IPS-18c (cell line): Measurements from ENCODE around the gene FOCAD.

ENCODE experiments used
- H3K4me3 ChIP-seq: 2 replicates; pipeline ENCODE4 v1.7.0; 2013; ENCODE audit warnings: low read depth, mild to moderate bottlenecking, low read length, moderate library complexity; ENCODE audit not compliant: insufficient read depth
- H3K9me3 ChIP-seq: one replicate; pipeline ENCODE4 v1.6.1; 2013; ENCODE audit warnings: mild to moderate bottlenecking, low read length, moderate library complexity; ENCODE audit not compliant: control insufficient read depth, insufficient read depth

FOCAD gene

GRCh38 chr9:20994486-20994885, 310.4 kb downstream of the FOCAD start:
- Histone ChIP-seq H3K4me3 (no peak overlapping the region), H3K9me3 (no peaks in the 10 kb centered on the region)

- Histone ChIP-seq H3K9me3 (no peaks in the 10 kb centered on the region), H3K4me3 (no peak overlapping the region)
Measured at GRCh38 chr9:20995616-20996015, 311.6 kb downstream of the FOCAD start.

GRCh38 chr9:20996809-20997208, 312.8 kb downstream of the FOCAD start:
- no peak overlapping the region for H3K4me3 ChIP-seq
- H3K9me3 ChIP-seq, result no peaks in the 10 kb centered on the region

- Histone ChIP-seq H3K4me3 (no peak overlapping the region), H3K9me3 (no peaks in the 10 kb centered on the region)
Measured at GRCh38 chr9:20997503-20998076, 313.5 kb downstream of the FOCAD start.

- no peak overlapping the region for H3K4me3 ChIP-seq
- no peaks in the 10 kb centered on the region for H3K9me3 ChIP-seq
Measured at GRCh38 chr9:21001581-21001980, 317.5 kb downstream of the FOCAD start.

- Histone ChIP-seq H3K9me3 (no peaks in the 10 kb centered on the region), H3K4me3 (no peak overlapping the region)
Measured at GRCh38 chr9:21002040-21002439, 318.0 kb downstream of the FOCAD start.

- H3K9me3 ChIP-seq, result no peaks in the 10 kb centered on the region
- H3K4me3 ChIP-seq, result no peak overlapping the region
Measured at GRCh38 chr9:21015129-21015815, 331.2 kb downstream of the FOCAD start.

- H3K9me3 ChIP-seq, result no peaks in the 10 kb centered on the region
Measured at GRCh38 chr9:21015995-21016394, 331.9 kb downstream of the FOCAD start.

GRCh38 chr9:21016701-21017491, 332.8 kb downstream of the FOCAD start:
- Histone ChIP-seq H3K9me3 (no peaks in the 10 kb centered on the region), H3K4me3 (no peak overlapping the region)

More at GRCh38 chr9:21015995-21016394, 331.9 kb downstream of the FOCAD start:
- no peak overlapping the region for H3K4me3 ChIP-seq

- H3K4me3 ChIP-seq, result no peak overlapping the region
- H3K9me3 ChIP-seq, result no peaks in the 10 kb centered on the region
Measured at GRCh38 chr9:21018177-21018576, 334.1 kb downstream of the FOCAD start.

- Histone ChIP-seq H3K9me3 (no peaks in the 10 kb centered on the region), H3K4me3 (no peak overlapping the region)
Measured at GRCh38 chr9:21023861-21024260, 339.8 kb downstream of the FOCAD start.

GRCh38 chr9:21027295-21027694, 343.2 kb downstream of the FOCAD start:
- H3K4me3 ChIP-seq, result no peak overlapping the region
- H3K9me3 ChIP-seq, result no peaks in the 10 kb centered on the region

- Histone ChIP-seq H3K9me3 (no peaks in the 10 kb centered on the region), H3K4me3 (no peak overlapping the region)
Measured at GRCh38 chr9:21028466-21028865, 344.4 kb downstream of the FOCAD start.

- H3K9me3 ChIP-seq, result no peaks in the 10 kb centered on the region
- no peak overlapping the region for H3K4me3 ChIP-seq
Measured at GRCh38 chr9:21029661-21030060, 345.6 kb downstream of the FOCAD start.

- peak overlapping the region; percentile 37; the same call in 1 of the 2 replicates for H3K4me3 ChIP-seq
- no peaks in the 10 kb centered on the region for H3K9me3 ChIP-seq
Measured at GRCh38 chr9:21030389-21031035, 346.5 kb downstream of the FOCAD start.

- Histone ChIP-seq H3K9me3 (no peaks in the 10 kb centered on the region), H3K4me3 (peak within 1 kb of the TSS; percentile 37)
Measured at GRCh38 chr9:21031091-21031807, 347.2 kb downstream of the FOCAD start, which contains the start of gene HACD4. Gene HACD4, minus strand, starts transcription at chr9:21031640. Its CDS starts 50 bp downstream, at chr9:21031590.

GRCh38 chr9:21031808-21032183, 347.7 kb downstream of the FOCAD start:
- peak overlapping the region; percentile 37; the same call in 1 of the 2 replicates for H3K4me3 ChIP-seq
- no peaks in the 10 kb centered on the region for H3K9me3 ChIP-seq
